ENCODE results near the gene SP6.

- TF ChIP-seq USF2 (CRISPR knock-in tag; IDR thresholded peaks at IDR 0.05) (no peak), CTCF (IDR thresholded peaks at IDR 0.05) (no peak)
These were observed 631 bp downstream of the SP6 start for GRCh38 chr17:47850373-47850691.

Data from WTC11 (cell line).